Ishikawa (cell line): ENCODE results near the gene NR2F2.

Source experiments
- CEBPB ChIP-seq: IDR thresholded peaks from 2 replicates; pipeline ENCODE4 v1.6.1; 2012
- CREB1 ChIP-seq: IDR thresholded peaks from 2 replicates; pipeline ENCODE4 v1.6.1; 2012; ENCODE audit warnings: low read depth
- EGR1 ChIP-seq: IDR thresholded peaks from 2 replicates; pipeline ENCODE4 v1.6.1; 2012
- EP300 ChIP-seq: IDR thresholded peaks from 2 replicates; pipeline ENCODE4 v1.6.1; 2012; ENCODE audit warnings: borderline replicate concordance
- FOXM1 ChIP-seq: IDR thresholded peaks from 2 replicates; pipeline ENCODE4 v1.6.1; 2012; ENCODE audit warnings: low read depth, borderline replicate concordance
- NFIC ChIP-seq: IDR thresholded peaks from 2 replicates; pipeline ENCODE4 v1.6.1; 2012
- RAD21 ChIP-seq: IDR thresholded peaks from 2 replicates; pipeline ENCODE4 v1.6.1; 2012; ENCODE audit warnings: low read depth
- TCF12 ChIP-seq: IDR thresholded peaks from 2 replicates; pipeline ENCODE4 v1.6.1; 2012; ENCODE audit warnings: low read depth
- YY1 ChIP-seq: IDR thresholded peaks from 2 replicates; pipeline ENCODE4 v1.6.1; 2012; ENCODE audit warnings: low read depth
- TF ChIP-seq, protein P1 (sequence below): IDR thresholded peaks from 2 replicates; pipeline ENCODE4 v1.6.1; 2012

DNA sequence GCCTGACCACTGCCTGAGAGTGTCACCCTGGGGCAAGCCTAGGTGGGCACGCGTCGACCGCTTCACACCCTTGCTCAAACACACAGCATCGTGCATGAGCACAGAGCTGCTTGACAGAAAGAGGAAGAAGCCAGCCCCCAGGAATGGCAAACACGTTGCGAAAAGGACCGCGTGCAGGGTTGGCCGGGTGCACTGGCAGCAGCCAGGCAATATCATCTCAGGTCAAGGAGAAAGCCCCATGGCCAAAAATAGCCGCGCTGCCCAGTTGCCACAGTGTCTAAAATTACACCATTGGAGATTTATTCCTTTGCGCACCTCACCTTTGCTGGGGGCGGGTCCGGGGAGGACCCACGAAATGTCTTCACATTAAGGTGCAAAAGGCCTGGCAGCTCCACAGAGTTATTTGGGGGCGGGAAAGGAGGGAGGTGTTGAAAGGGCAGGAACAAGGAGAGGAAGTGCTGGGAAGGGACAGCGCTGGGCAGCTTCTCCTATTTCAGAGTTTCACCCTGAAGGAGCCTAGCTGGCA is 44.7 kb upstream of the NR2F2 start:
- no peak for TF ChIP-seq RAD21
- TF ChIP-seq NFIC = no peak
- TF ChIP-seq, protein P1, sequence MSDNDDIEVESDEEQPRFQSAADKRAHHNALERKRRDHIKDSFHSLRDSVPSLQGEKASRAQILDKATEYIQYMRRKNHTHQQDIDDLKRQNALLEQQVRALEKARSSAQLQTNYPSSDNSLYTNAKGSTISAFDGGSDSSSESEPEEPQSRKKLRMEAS = no peak
- no peak for TF ChIP-seq EGR1
- no peak for TF ChIP-seq YY1
- TF ChIP-seq TCF12 = no peak
- TF ChIP-seq CREB1 = no peak
- TF ChIP-seq FOXM1 = no peak
- no peak for TF ChIP-seq EP300
- no peak for TF ChIP-seq CEBPB
